Subcutaneous abdominal adipose tissue (tissue), 5 donors: Measurements from ENCODE around the gene LDLRAD3.

Experiments used
- H3K27ac ChIP-seq: one replicate; pipeline ENCODE4 v1.7.0; 2013; ENCODE audit warnings: low read depth, mild to moderate bottlenecking, inconsistent platforms, low read length, moderate library complexity
- H3K27me3 ChIP-seq, 5 donors: one replicate each; pipeline ENCODE4 v1.7.0; 2013; ENCODE audit warnings: low read length in 5 of 5, inconsistent platforms in 1 of 5; ENCODE audit not compliant: control insufficient read depth in 5 of 5, insufficient read depth in 4 of 5
- H3K36me3 ChIP-seq, 5 donors: one replicate each; pipeline ENCODE4 v1.7.0; 2013; ENCODE audit warnings: low read length in 5 of 5; ENCODE audit not compliant: control insufficient read depth in 5 of 5, insufficient read depth in 5 of 5
- H3K4me1 ChIP-seq, 5 donors: one replicate each; pipeline ENCODE4 v1.7.0; 2013; ENCODE audit warnings: low read length in 5 of 5, mild to moderate bottlenecking in 3 of 5, moderate library complexity in 1 of 5; ENCODE audit not compliant: control insufficient read depth in 5 of 5, insufficient read depth in 5 of 5
- H3K4me3 ChIP-seq, 5 donors: one replicate each; pipeline ENCODE4 v1.7.0; 2013; ENCODE audit warnings: low read length in 5 of 5, low read depth in 1 of 5
- H3K9ac ChIP-seq, 5 donors: one replicate each; pipeline ENCODE4 v1.7.0; 2013; ENCODE audit warnings: low read length in 5 of 5, mild to moderate bottlenecking in 4 of 5, moderate library complexity in 3 of 5
- H3K9me3 ChIP-seq, 5 donors: one replicate each; pipeline ENCODE4 v1.7.0; 2013; ENCODE audit warnings: low read length in 5 of 5; ENCODE audit not compliant: control insufficient read depth in 5 of 5
- donor health status: healthy.
- donor health status: healthy.
- donor health status: healthy.
- donor health status: healthy.
- donor health status: healthy.

Gene LDLRAD3

DNA sequence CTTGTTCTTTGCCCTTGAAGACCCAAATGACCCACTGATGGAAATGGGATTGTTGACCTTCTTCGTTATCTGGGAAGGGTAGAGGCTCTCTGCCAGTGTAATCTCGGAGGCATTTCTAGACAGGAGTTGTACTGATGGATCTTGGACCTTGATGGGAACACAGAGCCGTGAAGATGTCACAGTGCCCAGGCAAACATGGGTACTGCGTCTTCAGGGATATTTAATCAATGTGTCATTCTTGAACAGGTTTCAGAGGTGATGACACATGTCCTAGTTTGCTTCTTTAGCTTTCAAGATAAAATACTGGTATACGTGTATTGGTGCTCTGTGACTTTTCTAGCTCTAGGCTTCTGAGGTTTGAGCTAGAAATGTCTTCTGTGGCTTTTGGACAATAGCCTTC is 6.2 kb downstream of the LDLRAD3 start:
- Histone ChIP-seq H3K27ac (no peak overlapping the region), H3K9ac (no peak overlapping the region), H3K4me3 (no peak overlapping the region), H3K27me3 (no peaks in the 10 kb centered on the region), H3K9me3 (no peaks in the 10 kb centered on the region), H3K4me1 (peaks cover under 1 to 24% (median 21%) of the 10 kb centered on the region in 5 donors), H3K36me3 (no peaks in the 10 kb centered on the region)

DNA sequence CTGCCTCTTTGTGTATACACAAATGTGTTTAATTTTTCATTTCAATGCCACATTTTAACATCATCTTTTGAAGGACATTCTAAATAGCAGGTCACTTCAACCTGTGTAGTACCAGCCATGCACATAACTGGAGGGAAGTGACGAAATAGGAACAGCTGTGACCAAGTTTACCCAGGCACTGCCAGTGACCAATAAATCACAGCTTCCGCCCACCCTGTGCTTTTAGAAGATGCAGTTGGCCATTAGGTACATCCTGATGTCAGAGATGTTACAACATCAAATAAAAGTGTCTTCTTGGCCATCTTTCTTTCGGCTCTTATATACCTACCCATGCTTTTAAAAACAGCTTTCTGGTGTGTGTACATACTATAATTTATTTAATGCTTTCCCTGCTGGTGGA is 7.8 kb downstream of the LDLRAD3 start:
- peaks cover 0 to 11% (median 7%) of the 10 kb centered on the region in 5 donors for H3K4me1 ChIP-seq
- no peak overlapping the region for H3K9ac ChIP-seq
- H3K36me3 ChIP-seq = no peaks in the 10 kb centered on the region
- no peaks in the 10 kb centered on the region for H3K9me3 ChIP-seq
- H3K27ac ChIP-seq = no peak overlapping the region
- no peaks in the 10 kb centered on the region for H3K27me3 ChIP-seq
- H3K4me3 ChIP-seq = no peak overlapping the region

- no peak overlapping the region for H3K9ac ChIP-seq
Measured at GRCh38 chr11:35953081-35953760, 9.4 kb downstream of the LDLRAD3 start.

DNA sequence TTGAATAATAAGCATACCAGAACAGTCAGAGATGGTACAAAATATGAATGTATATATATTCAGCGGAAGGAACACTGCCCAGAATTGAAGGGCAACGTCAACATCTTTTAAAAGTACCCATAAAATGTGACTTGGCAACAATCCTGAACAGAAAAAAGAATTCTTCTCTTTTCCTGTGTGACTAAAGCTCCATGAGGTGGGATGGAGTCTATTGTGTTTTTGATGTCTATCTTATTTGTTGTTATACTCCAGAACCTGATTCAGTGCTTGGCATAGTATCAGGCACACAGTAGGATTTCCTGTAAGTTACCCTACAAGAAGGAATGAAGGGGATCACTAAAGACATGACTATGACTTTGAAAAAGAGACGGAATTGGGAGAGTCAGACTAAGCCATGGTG is 10.3 kb downstream of the LDLRAD3 start:
- H3K9ac ChIP-seq = no peak overlapping the region
- no peak overlapping the region for H3K27ac ChIP-seq
- no peaks in the 10 kb centered on the region for H3K36me3 ChIP-seq
- H3K9me3 ChIP-seq = no peaks in the 10 kb centered on the region
- H3K27me3 ChIP-seq = no peaks in the 10 kb centered on the region
- H3K4me3 ChIP-seq = no peak overlapping the region
- peaks cover 0 to 8% (median 6%) of the 10 kb centered on the region in 5 donors for H3K4me1 ChIP-seq

More at GRCh38 chr11:35953081-35953760, 9.4 kb downstream of the LDLRAD3 start:
- Histone ChIP-seq H3K4me3 (no peak overlapping the region), H3K4me1 (peaks cover 0 to 8% (median 6%) of the 10 kb centered on the region in 5 donors), H3K9me3 (no peaks in the 10 kb centered on the region), H3K27ac (no peak overlapping the region), H3K27me3 (no peaks in the 10 kb centered on the region), H3K36me3 (no peaks in the 10 kb centered on the region)

- H3K4me1 ChIP-seq = peaks cover 0 to 8% (median 6%) of the 10 kb centered on the region in 5 donors
- no peaks in the 10 kb centered on the region for H3K27me3 ChIP-seq
- no peaks in the 10 kb centered on the region for H3K36me3 ChIP-seq
- H3K4me3 ChIP-seq = no peak overlapping the region
- no peaks in the 10 kb centered on the region for H3K9me3 ChIP-seq
- H3K27ac ChIP-seq = no peak overlapping the region
- peak overlapping the region in 1 of 5 donors; percentile 20 for H3K9ac ChIP-seq
Measured at GRCh38 chr11:35955636-35956035, 11.8 kb downstream of the LDLRAD3 start.

DNA sequence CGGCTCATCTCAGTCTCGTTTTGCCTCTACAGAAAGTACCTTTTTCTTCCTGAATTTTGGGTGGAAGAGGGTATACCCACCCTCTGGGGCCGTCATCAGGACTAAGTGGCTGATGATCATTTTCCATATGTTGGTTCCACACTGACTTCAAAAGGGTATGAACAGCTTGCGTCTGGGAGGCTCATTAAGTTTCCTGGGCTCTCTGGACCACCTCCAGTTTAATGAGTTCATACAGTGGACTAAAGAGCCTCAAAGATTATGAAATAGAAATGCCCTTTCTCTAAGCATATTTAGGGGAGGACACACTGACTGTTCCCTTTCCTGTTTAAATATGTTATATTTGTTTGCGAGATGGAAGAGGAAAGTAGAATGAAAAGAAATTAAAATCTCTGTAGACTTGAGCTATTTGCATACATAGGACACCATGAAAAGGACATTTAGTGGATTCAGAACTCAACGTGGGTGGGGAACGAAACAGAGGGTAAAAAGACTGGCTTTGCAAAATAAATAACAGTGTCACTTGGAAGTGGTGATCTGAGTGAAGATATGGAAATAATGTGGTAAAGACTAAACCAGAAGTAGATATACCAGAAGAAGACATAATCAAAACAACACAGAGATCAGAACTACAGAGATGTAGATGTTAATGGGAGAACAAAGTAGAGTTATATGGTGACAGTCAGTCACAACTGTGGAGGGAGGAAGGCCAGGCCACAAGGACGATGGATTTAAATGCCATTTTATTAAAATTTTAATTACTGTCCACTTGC is 18.7 kb downstream of the LDLRAD3 start:
- peaks cover 0 to 31% (median 18%) of the 10 kb centered on the region in 5 donors for H3K4me1 ChIP-seq
- no peaks in the 10 kb centered on the region for H3K27me3 ChIP-seq
- no peak overlapping the region for H3K27ac ChIP-seq
- H3K9me3 ChIP-seq = no peaks in the 10 kb centered on the region
- H3K9ac ChIP-seq = no peak overlapping the region
- no peaks in the 10 kb centered on the region for H3K36me3 ChIP-seq
- H3K4me3 ChIP-seq = no peak overlapping the region

GRCh38 chr11:35963911-35964310 is 20.0 kb downstream of the LDLRAD3 start:
- H3K4me3 ChIP-seq = no peak overlapping the region
- no peaks in the 10 kb centered on the region for H3K36me3 ChIP-seq
- no peaks in the 10 kb centered on the region for H3K27me3 ChIP-seq
- no peak overlapping the region for H3K27ac ChIP-seq
- no peaks in the 10 kb centered on the region for H3K9me3 ChIP-seq
- H3K9ac ChIP-seq = no peak overlapping the region
- peaks cover 0 to 41% (median 19%) of the 10 kb centered on the region in 5 donors for H3K4me1 ChIP-seq

GRCh38 chr11:35964841-35965240 is 21.0 kb downstream of the LDLRAD3 start:
- Histone ChIP-seq H3K9me3 (no peaks in the 10 kb centered on the region), H3K4me3 (no peak overlapping the region), H3K27ac (no peak overlapping the region), H3K27me3 (no peaks in the 10 kb centered on the region), H3K4me1 (peaks cover 0 to 50% (median 26%) of the 10 kb centered on the region in 5 donors), H3K9ac (no peak overlapping the region), H3K36me3 (no peaks in the 10 kb centered on the region)

DNA sequence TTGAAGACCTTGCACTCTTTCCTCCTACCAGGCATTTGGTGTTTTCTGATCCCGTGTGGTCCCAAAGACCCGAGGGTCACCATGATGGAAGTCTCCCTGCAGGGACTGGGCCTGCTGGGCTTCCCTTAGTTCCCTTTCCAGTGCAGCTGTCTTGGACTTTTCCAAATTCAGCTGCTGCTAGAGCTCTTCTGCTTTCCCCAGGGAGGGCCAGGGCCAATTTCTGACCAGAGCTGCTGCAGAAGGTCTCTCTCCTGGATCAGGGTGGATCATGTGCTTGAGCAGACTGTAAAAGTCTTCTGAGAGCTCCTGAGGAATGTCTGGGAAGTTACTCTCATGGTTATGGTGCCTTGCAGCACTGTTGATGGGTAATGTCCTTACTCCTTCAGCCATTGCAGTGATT is 23.2 kb downstream of the LDLRAD3 start:
- no peaks in the 10 kb centered on the region for H3K36me3 ChIP-seq
- H3K27me3 ChIP-seq = no peaks in the 10 kb centered on the region
- H3K9me3 ChIP-seq = no peaks in the 10 kb centered on the region
- H3K9ac ChIP-seq = no peak overlapping the region
- H3K4me3 ChIP-seq = no peak overlapping the region
- H3K4me1 ChIP-seq = peaks cover 0 to 52% (median 26%) of the 10 kb centered on the region in 5 donors
- H3K27ac ChIP-seq = no peak overlapping the region

GRCh38 chr11:35968386-35969088 is 24.7 kb downstream of the LDLRAD3 start:
- H3K4me3 ChIP-seq = no peak overlapping the region
- no peaks in the 10 kb centered on the region for H3K36me3 ChIP-seq
- H3K27me3 ChIP-seq = no peaks in the 10 kb centered on the region
- H3K4me1 ChIP-seq = peaks cover 0 to 45% (median 26%) of the 10 kb centered on the region in 5 donors
- H3K9ac ChIP-seq = no peak overlapping the region
- H3K9me3 ChIP-seq = no peaks in the 10 kb centered on the region
- H3K27ac ChIP-seq = no peak overlapping the region
